ENCODE data around the gene SMPDL3B.
A peak's percentile ranks its signal among the peaks of the same experiment; 100 is the strongest.

Gene SMPDL3B

GRCh38 chr1:27934818-27935549 lies at the start of gene SMPDL3B:
Gene SMPDL3B, plus strand, starts transcription at chr1:27935000. Its CDS starts 184 bp downstream, at chr1:27935184.
- no peak for DNase-seq

- no peak for DNase-seq
These were observed 49.7 kb upstream of the SMPDL3B start for GRCh38 chr1:27885114-27885528.

GRCh38 chr1:27885621-27886352 lies 49.0 kb upstream of the SMPDL3B start:
- DNase-seq = no peak

GRCh38 chr1:27886353-27886679 lies 48.5 kb upstream of the SMPDL3B start:
- no peak for DNase-seq

- no peak for DNase-seq
These were observed 48.1 kb upstream of the SMPDL3B start for GRCh38 chr1:27886744-27887143.

- DNase-seq = peak in 1 of 2 experiments; percentile 19
These were observed 47.4 kb upstream of the SMPDL3B start for GRCh38 chr1:27887215-27888021.

- DNase-seq = no peak
These were observed 45.3 kb upstream of the SMPDL3B start for GRCh38 chr1:27889506-27889905.

GRCh38 chr1:27891196-27891889 lies 43.5 kb upstream of the SMPDL3B start:
- peak in 1 of 2 experiments; percentile 53 for DNase-seq

- no peak for DNase-seq
These were observed 40.3 kb upstream of the SMPDL3B start for GRCh38 chr1:27894521-27894920.

GRCh38 chr1:27906759-27907158 lies 28.0 kb upstream of the SMPDL3B start:
- no peak for DNase-seq

GRCh38 chr1:27912429-27912828 lies 22.4 kb upstream of the SMPDL3B start:
- no peak for DNase-seq

- no peak for DNase-seq
These were observed 19.7 kb upstream of the SMPDL3B start for GRCh38 chr1:27915082-27915575.

- DNase-seq = no peak
These were observed 12.5 kb upstream of the SMPDL3B start for GRCh38 chr1:27922272-27922671.

- no peak for DNase-seq
These were observed 6.4 kb upstream of the SMPDL3B start for GRCh38 chr1:27928216-27928954.

GRCh38 chr1:27931184-27931583 lies 3.6 kb upstream of the SMPDL3B start:
- no peak for DNase-seq

GRCh38 chr1:27931759-27932158 lies 3.0 kb upstream of the SMPDL3B start:
- DNase-seq = no peak

GRCh38 chr1:27935721-27936120 lies 921 bp downstream of the SMPDL3B start:
- no peak for DNase-seq

- no peak for DNase-seq
These were observed 1.6 kb downstream of the SMPDL3B start for GRCh38 chr1:27936370-27936769.

GRCh38 chr1:27937524-27937836 lies 2.7 kb downstream of the SMPDL3B start:
- no peak for DNase-seq

GRCh38 chr1:27938488-27938887 lies 3.7 kb downstream of the SMPDL3B start:
- DNase-seq = no peak

GRCh38 chr1:27940297-27940696 lies 5.5 kb downstream of the SMPDL3B start:
- peak; percentile 66 to 72 for DNase-seq

- DNase-seq = no peak
These were observed 6.2 kb downstream of the SMPDL3B start for GRCh38 chr1:27940870-27941560.

Measured in stimulated activated CD4-positive, alpha-beta T cell treated with anti-CD3 and anti-CD28 coated beads, Interleukin-4, amount 100 ng/mL, for 4 hours (primary cell).